PC-3 (cell line): Measurements from ENCODE around the gene CDK2AP2. TPM values are rescaled to one million over a fixed set of nuclear protein-coding genes. Genes with fewer than 3 reads are reported as not detected.
"Not testable (repeated sequence)": the region's sequence is repeated elsewhere in the genome, so short reads cannot be mapped to it uniquely, and the experiment has no call there.

ENCODE experiments used
- ATAC-seq: fragments of 200-7000 bp; cut with Tn5 transposase; 2 replicates; pipeline ENCODE4 v1.9.1; 2020; ENCODE audit warnings: mild to moderate bottlenecking, moderate library complexity
- Bru-seq: library from RNA; stranded (reverse); fragments of 400-500 nt; gene quantifications from one replicate; lab custom pipeline; 2021; lab: Mats Ljungman, UMichigan
- BruChase-seq, 2 experiments: library from RNA; stranded (reverse); fragments of 400-500 nt; gene quantifications; one replicate each; lab custom pipeline; 2021; lab: Mats Ljungman, UMichigan
- BruUV-seq: library from RNA; stranded (reverse); fragments of 400-500 nt; replicated peaks from 2 replicates; lab custom pipeline; 2021; lab: Mats Ljungman, UMichigan
- CTCF ChIA-PET: fragments of 300-600 bp; sonication (Branson Sonifier 250); formaldehyde crosslinking; loops from one replicate; lab custom pipeline; 2022; ENCODE audit warnings: antibody characterized with exemption; lab: Charles Lee
- POLR2A ChIA-PET: fragments of 300-600 bp; sonication (Branson Sonifier 250); formaldehyde crosslinking; loops from one replicate; lab custom pipeline; 2022; ENCODE audit warnings: antibody characterized with exemption; ENCODE audit not compliant: unreplicated experiment; lab: Charles Lee
- DNase-seq: peaks from one replicate; pipeline ENCODE4 v3.0.0-alpha.2; 2015
- H2AFZ ChIP-seq: fragments of 300-600 bp; sonication (generic); 2 replicates; pipeline ENCODE4 v1.6.0; 2016; ENCODE audit warnings: antibody characterized with exemption, low read length
- H3F3A ChIP-seq: fragments of 300-600 bp; sonication (generic); one replicate; pipeline ENCODE4 v1.6.0; 2017; ENCODE audit warnings: antibody characterized with exemption, low read length, control low read depth, mild to moderate bottlenecking; ENCODE audit not compliant: unreplicated experiment
- H3K27ac ChIP-seq: fragments of 300-600 bp; sonication (generic); 2 replicates; pipeline ENCODE4 v1.5.1; 2016; ENCODE audit warnings: mild to moderate bottlenecking, low read length
- H3K27me3 ChIP-seq: fragments of 300-600 bp; sonication (generic); 2 replicates; pipeline ENCODE4 v1.6.1; 2016; ENCODE audit warnings: low read length, mixed read lengths
- H3K36me3 ChIP-seq: fragments of 300-600 bp; sonication (generic); 2 replicates; pipeline ENCODE4 v1.6.1; 2016; ENCODE audit warnings: low read depth, mixed run types, low read length, mixed read lengths
- H3K4me1 ChIP-seq: fragments of 300-600 bp; sonication (generic); 2 replicates; pipeline ENCODE4 v1.5.1; 2016; ENCODE audit warnings: low read length; ENCODE audit not compliant: insufficient read depth
- H3K4me2 ChIP-seq: fragments of 300-600 bp; sonication (generic); 2 replicates; pipeline ENCODE4 v1.6.0; 2016; ENCODE audit warnings: low read length
- H3K4me3 ChIP-seq: fragments of 300-600 bp; sonication (generic); 2 replicates; pipeline ENCODE4 v1.5.1; 2016; ENCODE audit warnings: mild to moderate bottlenecking, low read length, mixed read lengths
- H3K79me2 ChIP-seq: fragments of 300-600 bp; sonication (generic); 2 replicates; pipeline ENCODE4 v1.6.1; 2017; ENCODE audit warnings: low read length, mixed read lengths
- H3K9ac ChIP-seq: fragments of 300-600 bp; sonication (generic); 2 replicates; pipeline ENCODE4 v1.6.0; 2016; ENCODE audit warnings: mild to moderate bottlenecking, low read length
- H3K9me2 ChIP-seq: fragments of 300-600 bp; sonication (generic); replicated peaks from 2 replicates; pipeline ENCODE4 v1.6.1; 2016; ENCODE audit warnings: mixed run types, low read length, mixed read lengths
- H3K9me3 ChIP-seq: fragments of 300-600 bp; sonication (generic); 2 replicates; pipeline ENCODE4 v1.6.1; 2016; ENCODE audit warnings: low read length, mixed read lengths
- H4K20me1 ChIP-seq: fragments of 300-600 bp; sonication (generic); 2 replicates; pipeline ENCODE4 v1.6.1; 2016; ENCODE audit warnings: low read length, mixed read lengths
- CTCF ChIP-seq: fragments of 300-600 bp; sonication (generic); conservative IDR thresholded peaks from 2 replicates; pipeline ENCODE4 v1.5.1; 2017; ENCODE audit warnings: antibody characterized with exemption, low read depth, mild to moderate bottlenecking, low read length
- EZH2 ChIP-seq: fragments of 300-600 bp; sonication (generic); IDR thresholded peaks from one replicate; pipeline ENCODE4 v1.6.1; 2017; ENCODE audit warnings: antibody characterized with exemption, mild to moderate bottlenecking, low read length; ENCODE audit not compliant: unreplicated experiment
- EZH2phosphoT487 ChIP-seq: fragments of 300-600 bp; sonication (generic); IDR thresholded peaks from 2 replicates; pipeline ENCODE4 v1.6.1; 2018; ENCODE audit warnings: mild to moderate bottlenecking, antibody characterized with exemption, low read length, borderline replicate concordance
- intact Hi-C: fragments of 100-400 bp; cut with micrococcal nuclease; formaldehyde crosslinking; loops from 2 replicates; pipeline ENCODE4 v1.9.0; 2023
- long read RNA-seq: library from polyadenylated mRNA; unstranded; transcript quantifications from one replicate; pipeline ENCODE4 v2.0.0, GENCODE V29; 2021; ENCODE audit not compliant: unreplicated experiment
- total RNA-seq: library from RNA; depleted of rRNA; stranded (reverse); fragments of >200 nt; gene quantifications from 2 replicates; pipeline ENCODE4 v1.2.3, GENCODE V29; 2014; rRNA removed

Gene CDK2AP2
- total RNA-seq, result 74.9 and 87.4 TPM in 2 replicates
- percentile 96 among the genes with signal in this experiment for Bru-seq, nascent RNA
- percentile 98 among the genes with signal in this experiment for BruChase-seq, experiment 1, labeled RNA remaining after a 6-hour chase
- BruChase-seq, experiment 2, labeled RNA remaining after a 2-hour chase, result percentile 95 among the genes with signal in this experiment
- long read RNA-seq, transcript CDK2AP2-202 (3 exons, 1,692 nt), result minor isoform, 64 of 262 reads
- long read RNA-seq, transcript CDK2AP2-204 (4 exons, 923 nt), result minor isoform, 31 of 262 reads
- long read RNA-seq, transcript CDK2AP2-201 (4 exons, 1,378 nt), result major isoform, 140 of 262 reads
- long read RNA-seq, transcript CDK2AP2-203 (2 exons, 772 nt), result minor isoform, 12 of 262 reads
- long read RNA-seq, partial matches to known transcripts, result 9 of 262 reads
- long read RNA-seq, other reads (novel, unspliced or antisense), result 5 of 262 reads

- peak within 1 kb of the TSS; percentile 89 for H3K9ac ChIP-seq
- no TSS peak for BruUV-seq
- ATAC-seq, result peak; percentile 72
- intact Hi-C loops, result loop anchor here (1.0 to 5.0 kb wide), 6 partner anchors 39 to 162 kb away; partner anchors contain the start of genes NDUFV1, RAD9A, RPS6KB2 and TMEM134
- DNase-seq, result peak; percentile 100
- H3K4me2 ChIP-seq, result peak within 1 kb of the TSS; percentile 95
- H3K27me3 ChIP-seq, result no peaks in the 10 kb centered on the region
- H3K27ac ChIP-seq, result peak within 1 kb of the TSS; percentile 85
- no peaks in the 10 kb centered on the region for H3K9me2 ChIP-seq
- H3K9me3 ChIP-seq, result no peaks in the 10 kb centered on the region
- CTCF ChIA-PET, result no interaction called here
- H4K20me1 ChIP-seq, result 0 out of 2 replicates have a peak, but pooled peaks cover 4% of the 10 kb centered on the region
- peaks cover 26% of the 10 kb centered on the region for H3K79me2 ChIP-seq
- H3F3A ChIP-seq, result no peaks in the 10 kb centered on the region
- peak within 1 kb of the TSS; percentile 90 for H2AFZ ChIP-seq
- no peaks in the 10 kb centered on the region for H3K36me3 ChIP-seq
- TF ChIP-seq CTCF, result no peak
- TF ChIP-seq EZH2phosphoT487, result no peak
- peak within 1 kb of the TSS; percentile 76 for H3K4me3 ChIP-seq
- peaks cover 33% of the 10 kb centered on the region for H3K4me1 ChIP-seq
- POLR2A ChIA-PET, result no interaction called here
Observed at GRCh38 chr11:67507864-67508485, at the start of gene CDK2AP2. Gene CDK2AP2, minus strand, starts transcription at chr11:67508162. Its CDS starts 80 bp downstream, at chr11:67508082.

- Histone ChIP-seq H3K9me2 (no peaks in the 10 kb centered on the region), H3F3A (no peaks in the 10 kb centered on the region), H4K20me1 (no peaks in the 10 kb centered on the region), H3K9me3 (peaks cover 15% of the 10 kb centered on the region; the same call in 1 of the 2 replicates), H3K36me3 (no peaks in the 10 kb centered on the region), H3K4me2 (no peak overlapping the region), H2AFZ (no peak overlapping the region), H3K27me3 (no peaks in the 10 kb centered on the region), H3K4me1 (0 out of 2 replicates have a peak, but pooled peaks cover 8% of the 10 kb centered on the region), H3K9ac (no peak overlapping the region), H3K79me2 (no peaks in the 10 kb centered on the region), H3K4me3 (no peak overlapping the region), H3K27ac (no peak overlapping the region)
- DNase-seq, result no peak
- TF ChIP-seq EZH2phosphoT487, result no peak
- no peak for TF ChIP-seq EZH2
- TF ChIP-seq CTCF, result no peak
- CTCF ChIA-PET, result no interaction called here
- BruUV-seq, result no TSS peak
- no peak for ATAC-seq
- intact Hi-C loops, result no loop called here
- POLR2A ChIA-PET, result no interaction called here
Observed at GRCh38 chr11:67556244-67556643, 48.3 kb upstream of the CDK2AP2 start.

- H4K20me1 ChIP-seq, BruUV-seq, H3K27ac ChIP-seq, H3K9me2 ChIP-seq, DNase-seq, intact Hi-C loops, ATAC-seq, H3K4me1 ChIP-seq, H3K36me3 ChIP-seq, H3K9ac ChIP-seq, H2AFZ ChIP-seq, H3K27me3 ChIP-seq, H3F3A ChIP-seq, H3K4me2 ChIP-seq, CTCF ChIA-PET, POLR2A ChIA-PET, H3K79me2 ChIP-seq, H3K4me3 ChIP-seq: not testable (repeated sequence)
- H3K9me3 ChIP-seq, result peaks cover 16% of the 10 kb centered on the region; the same call in 1 of the 2 replicates
Observed at GRCh38 chr11:67551697-67552096, 43.7 kb upstream of the CDK2AP2 start.
